Measurements from ENCODE around the gene PGM3. TPM values are rescaled to one million over a fixed set of nuclear protein-coding genes. Genes with fewer than 3 reads are reported as not detected.

PGM3 gene
- total RNA-seq, 6 donors from 2014 or later: 7.8 to 36.3 (median 29.6) TPM

DNA sequence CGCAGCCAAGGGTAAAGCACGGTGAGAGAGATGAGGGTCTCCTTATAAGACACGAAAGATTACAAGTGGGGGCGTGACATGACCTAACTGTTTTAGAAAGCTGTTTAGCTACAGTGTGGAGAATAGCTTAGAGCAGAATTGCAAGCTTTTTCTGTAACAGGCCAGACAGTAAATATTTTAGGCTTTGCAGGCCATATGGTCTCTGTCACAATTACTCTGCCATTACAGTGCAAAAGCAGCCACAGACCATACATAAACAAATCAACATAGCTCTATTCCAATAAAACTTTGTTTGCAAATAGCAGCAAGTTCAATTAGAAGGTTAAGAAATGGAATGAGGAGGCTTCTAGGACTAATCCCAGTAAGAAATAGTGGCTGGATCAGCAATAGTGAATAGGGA lies 16.8 kb downstream of the PGM3 start:
- Histone ChIP-seq H3K4me1 (no peaks in the 10 kb centered on the region), H3K36me3 (peaks cover 4 to 100% (median 52%) of the 10 kb centered on the region in 4 donors), H3K27me3 (no peaks in the 10 kb centered on the region), H3K4me3 (no peak overlapping the region), H3K9me3 (no peaks in the 10 kb centered on the region), H3K27ac (no peak overlapping the region)
- TF ChIP-seq POLR2A (IDR thresholded peaks at IDR 0.05): no peak
- no peak for TF ChIP-seq EP300 (IDR thresholded peaks at IDR 0.05)
- TF ChIP-seq, protein P1, sequence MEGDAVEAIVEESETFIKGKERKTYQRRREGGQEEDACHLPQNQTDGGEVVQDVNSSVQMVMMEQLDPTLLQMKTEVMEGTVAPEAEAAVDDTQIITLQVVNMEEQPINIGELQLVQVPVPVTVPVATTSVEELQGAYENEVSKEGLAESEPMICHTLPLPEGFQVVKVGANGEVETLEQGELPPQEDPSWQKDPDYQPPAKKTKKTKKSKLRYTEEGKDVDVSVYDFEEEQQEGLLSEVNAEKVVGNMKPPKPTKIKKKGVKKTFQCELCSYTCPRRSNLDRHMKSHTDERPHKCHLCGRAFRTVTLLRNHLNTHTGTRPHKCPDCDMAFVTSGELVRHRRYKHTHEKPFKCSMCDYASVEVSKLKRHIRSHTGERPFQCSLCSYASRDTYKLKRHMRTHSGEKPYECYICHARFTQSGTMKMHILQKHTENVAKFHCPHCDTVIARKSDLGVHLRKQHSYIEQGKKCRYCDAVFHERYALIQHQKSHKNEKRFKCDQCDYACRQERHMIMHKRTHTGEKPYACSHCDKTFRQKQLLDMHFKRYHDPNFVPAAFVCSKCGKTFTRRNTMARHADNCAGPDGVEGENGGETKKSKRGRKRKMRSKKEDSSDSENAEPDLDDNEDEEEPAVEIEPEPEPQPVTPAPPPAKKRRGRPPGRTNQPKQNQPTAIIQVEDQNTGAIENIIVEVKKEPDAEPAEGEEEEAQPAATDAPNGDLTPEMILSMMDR (IDR thresholded peaks at IDR 0.05): no peak
- no peak for TF ChIP-seq POLR2AphosphoS5 (IDR thresholded peaks at IDR 0.05)
- ATAC-seq (ENCODE audit: low FRiP score in 2 of 2): no peak
- no peak for DNase-seq
- 81 to 92% methylated on average over 4 of the region's 4 CpGs for WGBS, 2 donors

DNA sequence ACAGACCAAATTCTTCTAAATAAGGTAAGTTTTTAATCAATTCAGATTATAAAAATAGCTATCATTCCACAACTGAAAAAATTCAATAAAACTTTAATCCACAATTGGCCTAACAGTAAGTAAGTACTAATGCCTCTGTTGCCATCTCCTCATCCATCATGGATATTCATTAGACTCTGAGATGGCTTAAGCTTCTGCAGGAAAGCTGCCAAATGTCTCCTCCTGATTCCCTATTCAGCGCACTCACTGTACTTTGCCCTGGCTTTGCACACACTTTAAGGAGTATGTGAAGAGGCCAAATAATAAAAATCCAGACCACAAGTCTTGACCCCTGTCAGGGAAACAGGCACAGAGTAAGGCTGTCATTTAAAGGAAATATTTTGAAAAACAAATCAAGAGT lies 23.6 kb downstream of the PGM3 start:
- no peak overlapping the region for H3K27ac ChIP-seq

DNA sequence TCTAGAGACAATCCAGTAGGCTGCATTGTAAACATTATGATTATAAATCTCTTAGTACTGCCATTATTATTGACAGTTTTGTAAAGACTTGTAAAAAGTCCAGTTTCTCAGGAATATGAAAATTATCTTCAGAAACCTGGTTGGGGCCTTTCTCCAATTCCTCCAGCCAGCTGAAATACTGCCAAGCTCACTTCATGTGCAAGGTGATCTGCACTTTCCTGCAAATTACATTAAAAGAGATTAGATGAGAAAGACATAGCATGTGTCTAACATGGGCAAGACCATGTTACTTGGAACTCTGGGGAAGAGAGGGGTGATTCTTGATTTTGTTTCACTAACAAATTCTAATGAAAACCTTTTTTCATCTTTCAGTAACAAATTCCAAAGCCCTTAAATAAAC lies 24.0 kb downstream of the PGM3 start:
- Histone ChIP-seq H3K27ac (no peak overlapping the region), H3K27me3 (no peaks in the 10 kb centered on the region), H3K9me3 (no peaks in the 10 kb centered on the region), H3K36me3 (peaks cover 19 to 100% (median 76%) of the 10 kb centered on the region in 4 donors), H3K4me3 (no peak overlapping the region), H3K4me1 (no peaks in the 10 kb centered on the region)
- ATAC-seq (ENCODE audit: low FRiP score in 2 of 2) (no peak), DNase-seq (no peak)
- no peak for TF ChIP-seq EP300 (IDR thresholded peaks at IDR 0.05)
- TF ChIP-seq POLR2AphosphoS5 (IDR thresholded peaks at IDR 0.05): no peak
- TF ChIP-seq, protein P1 (IDR thresholded peaks at IDR 0.05): no peak
- no peak for TF ChIP-seq POLR2A (IDR thresholded peaks at IDR 0.05)

More for the DNA sequence above, 23.6 kb downstream of the PGM3 start:
- Histone ChIP-seq H3K36me3 (peaks cover 19 to 100% (median 79%) of the 10 kb centered on the region in 4 donors), H3K27me3 (no peaks in the 10 kb centered on the region), H3K4me1 (no peaks in the 10 kb centered on the region), H3K9me3 (no peaks in the 10 kb centered on the region), H3K4me3 (no peak overlapping the region)
- TF ChIP-seq POLR2A (IDR thresholded peaks at IDR 0.05) (no peak), POLR2AphosphoS5 (IDR thresholded peaks at IDR 0.05) (no peak), EP300 (IDR thresholded peaks at IDR 0.05) (no peak)
- TF ChIP-seq, protein P1 (IDR thresholded peaks at IDR 0.05): no peak
- no peak for DNase-seq
- WGBS, 2 donors: 71 to 73% methylated on average over 1 of the region's 1 CpG
- ATAC-seq (ENCODE audit: low FRiP score in 2 of 2): no peak

DNA sequence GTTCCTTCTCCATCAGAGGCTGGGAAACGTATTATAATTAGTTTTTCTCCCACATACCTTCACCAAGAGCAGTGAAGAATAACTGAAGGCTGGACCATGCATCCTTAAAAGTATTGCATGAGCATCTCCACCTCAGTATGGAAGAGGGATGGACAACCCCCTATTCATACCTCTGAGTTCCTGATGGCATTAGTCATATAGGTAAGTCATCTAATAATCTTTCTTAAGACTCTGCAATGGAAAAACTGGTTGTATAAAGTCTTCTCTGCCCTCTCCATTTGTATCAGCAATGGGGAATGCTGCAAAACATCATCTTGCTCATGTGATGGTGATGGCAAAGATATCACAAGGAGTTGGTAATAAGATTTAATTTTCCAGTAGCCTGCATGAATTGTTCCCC lies 24.5 kb downstream of the PGM3 start:
- WGBS, 2 donors: 79 to 89% methylated on average over 1 of the region's 1 CpG
- no peaks in the 10 kb centered on the region for H3K27me3 ChIP-seq
- no peak overlapping the region for H3K27ac ChIP-seq
- H3K36me3 ChIP-seq: peaks cover 19 to 99% (median 70%) of the 10 kb centered on the region in 4 donors
- H3K4me3 ChIP-seq: no peak overlapping the region
- DNase-seq (no peak), ATAC-seq (ENCODE audit: low FRiP score in 2 of 2) (no peak)
- H3K4me1 ChIP-seq: no peaks in the 10 kb centered on the region
- no peak for TF ChIP-seq POLR2AphosphoS5 (IDR thresholded peaks at IDR 0.05)
- no peak for TF ChIP-seq EP300 (IDR thresholded peaks at IDR 0.05)
- TF ChIP-seq, protein P1 (IDR thresholded peaks at IDR 0.05): no peak
- TF ChIP-seq POLR2A (IDR thresholded peaks at IDR 0.05): no peak
- no peaks in the 10 kb centered on the region for H3K9me3 ChIP-seq

DNA sequence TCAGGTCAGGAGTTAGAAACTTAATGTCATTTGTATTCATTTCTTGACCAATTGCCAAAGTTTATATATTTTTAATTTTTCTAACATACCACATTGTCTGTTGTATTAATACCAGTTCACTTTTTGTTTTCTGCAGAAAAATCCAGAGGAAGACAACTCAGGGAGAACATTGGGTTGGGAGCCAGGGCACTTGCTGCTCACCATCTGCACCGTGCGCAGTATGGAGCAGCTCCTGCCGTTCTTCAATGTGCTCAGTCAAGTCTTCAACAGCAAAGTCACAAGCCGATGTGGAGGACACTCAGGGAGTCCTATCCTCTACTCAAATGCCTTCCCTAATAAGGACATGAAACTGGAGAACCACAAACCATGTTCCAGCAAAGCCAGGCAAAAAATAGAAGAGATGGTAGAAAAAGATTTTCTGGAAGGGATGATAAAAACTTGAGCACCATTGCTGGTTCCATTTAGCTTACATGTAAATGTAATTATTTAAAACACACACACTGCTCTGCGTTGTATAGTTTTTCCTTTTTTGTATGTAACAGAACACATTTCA lies 25.3 kb downstream of the PGM3 start:
- no peak for DNase-seq
- H3K27ac ChIP-seq: no peak overlapping the region
- H3K36me3 ChIP-seq: peaks cover 16 to 91% (median 63%) of the 10 kb centered on the region in 4 donors
- WGBS, 2 donors: 88 to 94% methylated on average over 5 of the region's 5 CpGs
- H3K4me3 ChIP-seq: no peak overlapping the region
- TF ChIP-seq POLR2A (IDR thresholded peaks at IDR 0.05) (no peak), EP300 (IDR thresholded peaks at IDR 0.05) (no peak), POLR2AphosphoS5 (IDR thresholded peaks at IDR 0.05) (no peak)
- TF ChIP-seq, protein P1 (IDR thresholded peaks at IDR 0.05): no peak
- H3K27me3 ChIP-seq: no peaks in the 10 kb centered on the region
- H3K9me3 ChIP-seq: no peaks in the 10 kb centered on the region
- no peaks in the 10 kb centered on the region for H3K4me1 ChIP-seq
- ATAC-seq (ENCODE audit: low FRiP score in 2 of 2): no peak
